Stimulated activated CD8-positive, alpha-beta memory T cell treated with anti-CD3 and anti-CD28 coated beads, Interleukin-7, amount 100 ng/mL, for 4 hours (primary cell): ENCODE results near the gene MYO1D.
A peak's percentile ranks its signal among the peaks of the same experiment; 100 is the strongest.
"Not testable (repeated sequence)": the region's sequence is repeated elsewhere in the genome, so short reads cannot be mapped to it uniquely, and the experiment has no call there.

Experiments used
- DNase-seq, 2 donors: peaks; one replicate each; pipeline ENCODE4 v3.0.0-alpha.2; 2020; ENCODE audit warnings: low read depth in 2 of 2

MYO1D gene

DNA sequence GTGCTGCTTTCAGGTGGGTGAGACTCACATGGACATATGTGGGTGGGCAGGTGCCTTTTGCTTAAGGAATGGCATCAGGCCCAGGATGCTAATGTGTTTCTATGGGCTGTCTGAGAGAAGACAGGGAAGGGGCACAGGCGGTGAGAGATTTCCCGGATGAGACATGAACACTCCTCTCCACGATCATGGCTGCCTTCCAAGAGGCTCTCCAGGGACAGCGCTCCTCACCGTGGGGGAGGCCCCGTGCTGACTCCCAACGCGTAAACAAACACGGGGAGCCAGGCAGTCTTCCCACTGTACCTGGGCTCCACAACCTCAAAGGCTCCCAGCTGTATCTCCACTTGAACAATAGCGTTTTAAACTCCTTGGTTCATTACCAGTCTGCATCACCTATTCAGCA, 347.3 kb downstream of the MYO1D start:
- DNase-seq, result no peak

DNA sequence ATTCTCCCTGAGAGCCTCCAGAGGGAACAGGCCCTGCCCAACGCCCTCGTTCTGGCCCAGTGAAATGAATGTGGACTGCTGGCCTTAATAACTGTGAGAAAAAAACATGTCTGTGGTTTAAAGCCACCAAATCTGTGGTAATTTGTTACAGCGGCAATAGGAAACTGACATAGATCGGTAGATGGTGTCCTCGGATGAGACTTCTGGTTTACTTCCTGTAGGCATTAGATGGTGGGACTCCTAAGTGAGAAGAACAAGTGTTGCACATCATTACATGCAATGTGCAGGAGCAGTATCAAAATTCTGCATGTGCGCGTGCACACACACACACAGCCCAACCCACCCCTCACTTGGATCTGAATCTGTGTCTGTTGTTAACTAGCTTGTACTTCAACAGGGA, 348.1 kb downstream of the MYO1D start:
- no peak for DNase-seq

DNA sequence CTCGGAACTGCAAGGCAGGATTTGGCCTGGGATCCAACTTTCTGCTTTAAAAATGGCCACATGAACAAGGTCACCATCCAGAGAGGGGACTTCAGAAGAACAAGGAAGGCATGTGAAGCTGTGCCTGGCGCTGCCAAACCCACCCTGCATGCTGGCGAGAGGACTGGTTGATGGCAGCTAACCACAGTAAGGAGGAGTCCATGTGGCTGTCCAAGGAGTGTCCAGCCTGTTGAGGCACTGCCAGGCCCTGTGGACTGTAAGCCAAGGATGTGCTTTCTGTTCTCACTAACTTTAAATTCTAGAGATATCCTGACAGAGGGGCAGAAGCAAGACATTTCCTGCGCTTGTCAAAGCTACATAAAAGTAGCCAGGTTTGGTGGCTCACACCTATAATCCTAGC, 349.8 kb downstream of the MYO1D start:
- DNase-seq, result no peak

DNA sequence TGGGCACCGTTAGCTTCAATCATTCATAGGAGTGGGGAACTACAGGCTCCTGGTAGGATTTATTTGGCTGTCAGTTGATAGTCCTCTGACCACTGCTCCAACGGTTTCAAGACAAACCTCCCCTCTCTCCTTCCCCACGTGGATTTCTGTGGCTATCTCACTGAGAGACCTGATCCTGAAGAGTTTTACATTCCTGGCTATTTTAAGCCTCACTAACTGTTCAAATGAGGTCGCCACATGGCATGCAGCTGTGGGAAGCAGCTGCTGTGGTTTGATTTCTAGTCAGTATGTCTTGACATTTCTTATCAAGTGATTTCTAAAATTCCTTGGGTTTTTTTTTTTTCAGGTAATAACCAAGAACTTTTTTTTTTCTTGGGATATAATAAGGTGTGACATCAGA, 351.8 kb downstream of the MYO1D start:
- no peak for DNase-seq

DNA sequence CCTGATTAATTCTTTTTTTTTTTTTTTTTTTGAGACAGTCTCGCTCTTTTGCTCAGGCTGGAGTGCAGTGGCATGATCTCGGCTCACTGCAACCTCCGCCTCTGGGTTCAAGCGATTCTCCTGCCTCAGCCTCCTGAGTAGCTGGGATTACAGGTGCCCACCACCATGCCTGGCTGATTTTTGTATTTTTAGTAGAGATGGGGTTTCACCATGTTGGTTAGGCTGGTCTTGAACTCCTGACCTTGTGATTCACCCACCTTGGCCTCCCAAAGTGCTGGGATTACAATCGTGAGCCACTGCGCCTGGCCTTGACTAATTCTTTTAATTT, 352.4 kb downstream of the MYO1D start:
- DNase-seq, result not testable (repeated sequence)

DNA sequence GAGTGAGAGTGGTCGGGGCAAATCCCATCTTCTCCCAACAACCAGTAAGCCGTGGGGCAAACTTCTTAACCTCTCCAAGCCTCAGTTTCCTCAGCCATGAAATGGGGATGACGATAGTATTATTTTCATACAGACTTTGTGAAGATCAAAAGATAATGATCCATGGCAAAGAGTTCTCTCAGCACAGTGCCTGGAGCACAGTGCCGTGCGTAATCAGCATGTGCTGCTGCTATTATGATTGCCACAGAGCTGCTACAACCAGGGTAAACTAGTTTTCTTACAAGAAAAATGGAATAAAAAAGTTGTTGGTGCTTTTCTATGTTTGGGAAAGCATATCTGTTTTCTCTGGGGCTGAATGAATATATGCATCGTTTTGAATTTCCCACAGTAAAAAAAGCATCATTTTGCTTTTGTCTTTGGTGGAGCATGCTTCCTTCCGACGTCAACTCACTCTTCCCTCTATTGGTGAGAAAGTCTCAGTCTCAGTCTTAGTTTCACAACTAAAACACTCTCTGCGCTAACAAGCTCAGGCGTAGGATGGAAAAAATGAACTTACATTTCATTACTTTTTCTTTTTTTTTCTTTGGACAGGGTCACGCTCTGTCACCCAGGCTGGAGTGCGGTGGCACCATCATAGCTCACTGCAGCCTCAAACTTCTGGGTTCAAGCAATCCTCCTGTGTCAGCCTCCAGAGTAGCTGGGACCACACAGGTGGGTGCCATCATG, 352.9 kb downstream of the MYO1D start:
- DNase-seq, result no peak

DNA sequence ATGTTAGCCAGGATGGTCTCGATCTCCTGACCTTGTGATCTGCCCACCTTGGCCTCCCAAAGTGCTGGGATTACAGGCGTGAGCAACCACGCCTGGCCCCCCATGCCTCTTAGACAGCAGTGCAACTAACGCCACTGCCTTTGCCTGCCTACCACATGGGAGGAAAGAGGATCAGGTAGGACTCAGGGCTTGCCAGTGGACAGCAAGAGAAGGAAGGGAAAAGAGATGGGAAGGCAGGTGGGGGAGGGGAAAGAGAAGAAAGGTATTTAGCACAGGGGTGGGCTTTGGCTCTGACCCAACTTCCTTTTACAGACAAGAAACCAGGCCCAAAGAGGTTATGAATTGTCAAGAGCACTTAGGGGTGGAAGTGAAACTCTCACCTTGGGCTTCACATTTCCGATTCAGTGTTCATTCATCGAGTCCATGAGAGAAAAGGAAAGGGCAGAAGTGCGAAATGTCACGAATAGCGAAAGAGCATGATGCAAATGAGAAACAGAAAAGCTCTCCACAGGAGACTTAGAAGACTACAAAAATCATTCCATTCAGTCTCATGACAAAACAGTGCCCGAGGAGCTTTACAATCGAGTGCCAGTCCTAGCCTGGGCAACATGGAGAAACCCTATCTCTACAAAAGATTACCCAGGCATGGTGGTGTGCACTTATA, 353.8 kb downstream of the MYO1D start:
- no peak for DNase-seq

DNA sequence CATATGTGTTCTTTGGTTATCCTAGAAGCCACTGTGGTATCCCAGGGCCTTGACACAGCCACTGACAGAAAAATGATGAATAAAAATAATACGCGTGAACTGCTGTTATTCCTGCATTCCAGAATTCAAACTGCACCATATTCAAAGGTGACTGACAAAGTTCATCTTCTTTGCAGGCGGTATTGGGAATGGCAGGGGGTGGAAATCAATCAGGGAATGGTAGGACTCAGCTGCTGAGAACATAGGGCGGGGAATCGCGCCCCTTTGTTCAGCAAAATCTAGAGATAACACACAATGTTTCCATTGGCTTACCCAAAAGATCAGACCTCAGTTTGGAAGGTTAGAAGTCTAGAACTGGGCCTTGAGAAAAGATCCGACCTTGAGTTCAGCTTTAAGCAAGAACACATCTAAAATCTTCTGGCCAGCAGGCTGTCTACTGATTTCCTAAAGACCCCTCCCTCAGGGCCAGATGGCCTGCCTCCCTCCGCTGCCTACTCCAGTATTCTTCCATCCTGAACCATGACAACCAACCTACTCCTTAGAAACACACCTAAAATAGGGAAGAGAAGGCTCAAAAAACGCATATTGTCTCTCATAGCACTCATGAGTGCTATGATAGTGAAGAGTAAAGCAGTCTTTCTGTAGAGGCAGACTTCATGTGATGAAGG, 356.1 kb downstream of the MYO1D start:
- DNase-seq, result no peak

DNA sequence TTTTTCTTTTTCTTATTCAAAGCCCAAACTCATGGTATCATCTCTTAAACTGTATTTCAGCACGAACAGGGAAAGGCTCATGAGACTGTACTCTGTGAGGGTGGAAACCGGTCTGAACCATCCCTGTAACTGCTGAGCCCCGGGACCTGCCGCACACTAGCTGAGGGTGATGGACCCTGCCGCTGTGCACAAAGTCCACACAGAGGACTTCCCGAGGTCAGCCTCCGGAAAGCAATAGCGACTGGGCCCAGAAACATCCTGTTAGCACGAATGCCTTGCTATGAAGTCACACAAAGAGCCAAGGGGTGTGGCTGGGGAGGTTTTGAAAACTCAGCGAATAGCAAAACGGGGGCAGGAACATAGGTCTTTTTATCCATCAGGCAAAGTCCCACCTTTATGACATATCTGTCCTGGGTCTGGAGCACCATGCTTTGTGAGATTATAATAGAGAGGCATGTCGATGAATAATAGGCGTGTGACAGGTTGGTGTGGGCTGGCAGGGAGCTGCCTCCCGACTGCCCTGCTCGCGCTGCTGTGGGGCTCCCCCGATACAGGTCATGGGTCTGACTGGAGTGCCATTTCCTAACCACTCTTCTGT, 356.7 kb downstream of the MYO1D start:
- DNase-seq, result peak in 1 of 2 donors; percentile 21

DNA sequence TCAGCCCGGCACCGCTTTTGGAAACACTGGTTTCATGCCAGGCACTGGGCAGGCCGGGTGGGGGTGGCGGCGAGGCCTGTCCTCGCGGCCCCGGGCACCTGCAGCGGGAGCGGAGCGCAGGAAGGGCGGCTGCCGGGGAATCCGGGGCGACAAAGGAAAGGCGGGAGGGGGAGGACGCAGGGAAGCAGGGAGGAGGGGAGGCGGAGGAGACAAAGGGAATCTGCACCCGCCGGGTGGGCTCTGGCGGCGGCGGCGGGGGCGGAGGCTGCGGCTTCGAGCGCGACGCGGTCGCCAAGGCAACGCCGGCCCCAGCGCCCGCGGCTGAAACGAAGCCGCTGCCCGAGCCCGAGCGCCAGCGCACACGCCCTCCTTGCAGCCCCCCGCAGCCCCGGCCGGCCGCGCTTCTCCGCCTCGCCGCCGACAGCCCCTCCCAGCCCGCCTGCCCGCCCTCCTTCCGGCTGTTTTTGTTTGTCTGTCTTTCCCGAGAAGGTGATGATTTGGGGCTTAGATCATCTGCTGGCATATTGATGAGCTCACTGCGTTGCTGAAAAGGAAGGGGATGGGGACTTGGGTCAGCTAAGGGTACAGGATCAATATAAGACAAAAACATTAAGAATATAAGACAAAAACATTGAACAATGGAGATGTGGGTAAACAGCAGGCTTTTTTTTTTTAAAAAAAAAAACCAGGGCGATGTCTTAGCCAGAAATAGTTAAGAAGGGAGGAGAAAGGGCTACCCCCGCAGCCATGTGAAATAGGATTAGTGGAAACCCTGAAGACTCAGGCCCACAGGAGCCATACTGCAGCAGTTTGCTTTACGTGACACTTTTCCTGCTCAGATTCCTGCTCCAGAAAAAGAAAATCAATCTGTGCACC, 357.5 kb downstream of the MYO1D start:
- DNase-seq, result peak; percentile 22 to 55

DNA sequence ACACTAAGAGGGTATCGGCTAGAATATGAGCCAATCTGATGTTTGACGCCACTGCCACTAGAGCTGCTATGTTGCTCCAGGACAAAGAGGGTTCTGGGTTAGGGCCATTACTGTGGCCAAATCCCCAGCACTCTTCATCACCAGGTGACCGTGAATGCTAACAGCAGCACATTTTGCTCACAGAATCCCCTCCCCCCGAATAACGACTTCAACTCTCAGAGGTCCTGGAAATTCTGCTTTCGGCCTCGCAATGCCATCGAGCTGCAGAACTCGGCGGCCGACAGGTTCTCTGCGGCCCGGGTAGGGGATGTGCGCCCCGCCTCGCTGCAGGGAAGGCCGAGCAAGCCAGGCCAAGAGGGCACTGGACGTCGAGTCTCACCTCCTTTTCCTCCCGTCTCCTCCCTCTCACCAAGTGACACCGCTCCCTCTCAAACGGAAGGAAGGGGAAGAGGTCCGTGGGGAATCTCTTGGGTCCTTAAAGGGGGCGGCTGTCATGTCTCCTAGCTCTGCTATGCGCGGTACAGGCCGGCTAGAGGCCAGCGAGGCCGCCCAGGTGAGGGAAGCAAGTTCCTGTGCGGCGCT, 358.2 kb downstream of the MYO1D start:
- DNase-seq, result no peak

DNA sequence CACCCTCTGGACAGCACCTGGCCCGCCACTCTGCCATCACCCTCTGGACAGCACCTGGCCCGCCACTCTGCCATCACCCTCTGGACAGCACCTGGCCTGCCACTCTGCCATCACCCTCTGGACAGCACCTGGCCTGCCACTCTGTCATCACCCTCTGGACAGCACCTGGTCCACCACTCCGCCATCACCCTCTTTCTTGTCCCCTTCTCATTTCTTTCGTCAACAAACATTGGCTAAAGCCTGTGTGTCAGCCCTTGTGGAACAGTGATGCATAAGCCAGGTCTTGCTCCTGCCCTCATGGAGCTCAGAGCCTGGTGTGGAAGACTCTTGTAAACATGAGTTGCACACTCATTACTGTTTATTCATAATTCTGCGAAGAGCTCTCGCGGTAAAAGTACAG, 358.9 kb downstream of the MYO1D start:
- DNase-seq, result no peak

DNA sequence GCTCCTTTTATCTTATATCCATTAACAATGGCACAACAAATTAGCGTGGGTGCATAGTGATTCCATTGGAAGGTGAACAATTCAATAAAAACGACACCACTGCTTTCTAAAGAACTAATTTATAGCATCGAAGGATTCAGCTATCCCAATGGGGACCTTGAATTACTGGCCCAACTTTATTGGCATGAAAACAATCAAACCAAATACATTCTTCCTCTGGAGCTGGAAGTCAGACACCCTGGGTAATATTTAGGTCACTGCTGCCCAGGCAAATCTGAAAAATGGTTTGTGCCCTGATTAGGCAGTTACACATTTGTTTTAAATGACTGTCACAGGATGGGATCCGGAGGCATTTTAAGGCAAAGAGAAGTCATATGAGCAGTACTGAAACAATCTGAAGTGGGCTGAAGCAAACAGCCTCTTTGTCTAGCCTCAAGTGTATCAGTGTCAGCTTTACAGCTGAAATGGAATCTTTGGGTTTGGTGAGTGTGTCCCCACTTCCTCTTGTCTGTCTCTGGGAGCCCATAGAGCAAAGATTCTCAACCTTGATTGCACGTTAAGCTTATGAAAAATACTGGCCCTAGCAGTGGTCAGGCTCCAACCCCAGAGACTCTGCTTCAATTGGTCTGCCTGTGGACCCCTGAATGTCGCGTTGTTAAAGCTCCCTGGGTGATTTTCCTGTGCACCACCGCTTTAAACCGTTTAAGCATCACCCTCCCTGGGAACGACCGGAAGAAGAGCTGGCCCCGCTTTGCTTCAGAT, 359.8 kb downstream of the MYO1D start:
- no peak for DNase-seq

DNA sequence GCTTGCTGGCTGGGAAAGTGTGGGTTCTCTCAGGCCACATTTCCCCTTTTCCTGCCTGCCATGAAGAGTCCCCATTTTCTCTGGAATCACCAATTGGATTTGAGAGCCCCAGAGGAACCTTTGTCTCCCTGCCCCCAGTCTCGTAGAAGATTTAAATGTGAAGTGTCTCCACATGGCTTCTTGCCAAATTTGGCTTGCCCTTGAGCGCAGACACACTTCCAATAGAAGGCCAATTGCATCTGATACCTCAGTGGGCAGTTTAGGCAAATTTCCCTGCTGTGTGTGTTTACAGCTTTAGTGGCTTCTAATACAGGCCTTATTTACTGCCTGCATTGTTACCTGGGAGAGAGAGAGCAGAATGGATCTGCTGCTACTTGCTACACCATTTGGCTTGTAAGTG, 360.5 kb downstream of the MYO1D start:
- no peak for DNase-seq

DNA sequence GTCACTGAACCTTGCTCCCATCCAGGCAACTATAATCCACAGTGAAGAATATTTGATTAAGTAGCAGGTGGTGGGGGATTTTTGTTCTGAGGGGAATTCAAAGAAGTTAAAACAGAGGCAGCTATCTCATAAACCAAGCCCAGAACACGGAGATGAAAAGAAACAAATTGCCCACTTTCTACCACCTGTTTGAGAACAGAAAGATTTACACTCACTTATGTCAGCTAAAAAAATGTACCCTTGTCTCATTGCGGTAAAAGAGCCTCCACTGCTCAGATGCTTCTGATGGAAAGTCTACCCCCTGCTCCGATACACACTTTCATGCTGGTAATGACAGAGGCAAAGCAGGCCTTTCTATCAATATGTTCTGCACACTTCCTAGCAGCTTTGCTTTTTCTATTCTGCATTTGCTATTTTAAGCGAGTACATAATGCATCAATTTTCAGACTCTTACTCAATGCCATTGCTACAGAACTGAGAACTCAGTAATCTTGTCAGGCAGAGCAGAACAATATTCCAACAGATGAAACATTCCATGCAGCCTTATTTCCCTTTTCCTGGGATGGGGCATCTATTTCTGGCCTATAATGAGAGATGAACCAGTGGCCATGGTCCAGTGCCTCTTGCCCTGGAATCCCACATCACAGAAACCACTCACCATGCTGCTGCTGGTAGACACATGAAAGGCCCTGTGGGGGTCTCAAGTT, 361.1 kb downstream of the MYO1D start:
- DNase-seq, result no peak

DNA sequence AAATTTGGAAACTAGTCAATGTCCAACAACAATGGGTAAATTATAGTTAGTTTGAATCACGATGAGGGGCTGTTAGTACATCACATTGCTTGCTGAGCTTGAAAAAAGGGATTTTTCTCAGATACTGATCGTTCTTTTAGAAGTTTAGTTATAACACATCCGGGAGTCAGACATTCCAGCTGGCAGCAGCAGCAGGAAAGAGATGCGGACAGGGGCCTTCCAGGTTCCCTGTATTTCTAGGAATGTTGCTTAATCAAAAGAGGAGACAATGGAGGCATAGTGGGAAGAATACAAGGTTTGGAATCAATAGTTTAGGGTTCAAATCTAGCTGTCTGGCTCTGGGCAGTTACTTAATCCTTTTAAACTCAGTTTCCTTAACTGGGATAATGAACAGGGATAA, 362.3 kb downstream of the MYO1D start:
- DNase-seq, result no peak

DNA sequence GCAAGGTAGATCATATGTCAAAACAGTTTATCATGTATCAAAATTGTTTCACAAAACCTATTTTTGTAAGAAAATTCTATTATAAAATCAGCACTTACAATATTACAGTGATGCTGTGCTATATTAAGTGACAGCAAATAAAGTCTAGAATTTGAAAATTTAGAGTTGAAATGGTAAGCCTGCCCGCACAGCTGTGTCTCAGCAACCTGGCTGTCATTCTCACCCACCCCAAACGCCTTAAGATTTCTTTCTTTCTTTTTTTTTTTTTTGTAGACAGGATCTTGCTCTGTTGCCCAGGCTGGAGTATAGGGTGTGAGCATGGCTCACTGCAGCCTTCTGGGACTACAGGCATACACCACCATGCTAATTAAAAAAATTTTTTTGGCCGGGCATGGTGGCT, 363.3 kb downstream of the MYO1D start:
- DNase-seq, result no peak

DNA sequence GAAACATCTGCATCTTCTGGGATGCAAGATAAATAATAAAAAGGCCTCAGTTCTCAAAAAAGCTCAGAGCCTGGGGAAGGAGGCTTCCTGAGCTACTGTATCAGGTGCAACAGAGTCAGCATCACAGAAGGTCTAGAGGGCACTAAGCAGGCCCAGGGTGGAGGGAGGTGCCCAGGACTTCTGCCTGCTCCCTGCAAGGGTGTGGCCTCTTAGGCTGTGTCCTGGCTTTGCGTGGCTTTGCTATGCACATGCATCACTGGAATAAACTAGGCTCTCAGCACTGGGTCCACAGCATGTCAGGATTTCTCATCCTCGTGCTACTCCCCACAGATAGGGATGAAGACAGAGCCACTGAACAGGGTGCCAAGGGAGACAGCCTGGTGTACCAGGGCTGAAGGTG, 364.6 kb downstream of the MYO1D start:
- no peak for DNase-seq

DNA sequence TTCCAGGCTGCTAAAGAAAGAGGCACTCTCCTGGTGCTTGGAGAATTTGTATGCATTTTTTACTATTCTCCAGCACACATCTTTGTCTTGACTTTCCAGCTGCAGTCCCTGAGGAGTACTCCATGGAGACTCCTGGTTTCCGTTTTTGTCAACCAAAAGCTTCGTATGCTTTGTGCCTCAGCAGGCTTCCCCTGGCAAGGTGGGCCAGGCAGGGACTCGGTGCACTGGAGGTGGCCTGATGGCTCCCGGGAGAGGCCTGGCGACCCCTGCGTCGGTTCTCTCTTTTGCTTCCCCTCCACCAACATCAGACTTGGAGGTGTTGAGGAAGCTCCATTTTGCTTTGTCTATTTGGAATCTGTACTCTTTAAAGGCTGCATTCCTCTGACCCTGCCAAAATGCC, 366.5 kb downstream of the MYO1D start:
- no peak for DNase-seq

DNA sequence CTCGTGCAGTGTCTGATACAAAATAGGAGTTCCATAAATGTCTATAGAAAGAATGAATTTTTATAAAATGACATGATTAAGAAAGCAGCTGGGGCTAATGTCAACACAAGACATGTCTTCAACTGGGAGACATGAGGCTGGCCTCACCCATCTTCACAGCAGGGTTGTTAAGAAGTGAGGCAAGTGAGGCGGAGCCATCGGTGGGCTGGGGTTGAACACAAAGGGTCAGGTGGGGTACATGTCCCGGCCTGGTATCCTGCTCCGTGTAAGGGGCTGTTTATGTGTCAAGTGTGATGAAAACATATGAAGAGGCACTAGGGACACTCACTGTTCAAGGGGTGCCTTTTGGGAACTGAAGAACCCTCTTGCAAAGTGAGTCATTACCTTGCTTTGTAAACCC, 368.0 kb downstream of the MYO1D start:
- DNase-seq, result no peak
